DMS79 (cell line): ENCODE data around the gene EFCAB10.

Source experiments
- DNase-seq: peaks from one replicate; lab custom pipeline; 2025; lab: John Stamatoyannopoulos, UW

The EFCAB10 gene

GRCh38 chr7:105581066-105581811 is at the start of gene EFCAB10:
EFCAB10 (minus strand) TSS chr7:105581493; CDS start chr7:105581463, 30 bp downstream.
- peak; percentile 21 for DNase-seq

DNA sequence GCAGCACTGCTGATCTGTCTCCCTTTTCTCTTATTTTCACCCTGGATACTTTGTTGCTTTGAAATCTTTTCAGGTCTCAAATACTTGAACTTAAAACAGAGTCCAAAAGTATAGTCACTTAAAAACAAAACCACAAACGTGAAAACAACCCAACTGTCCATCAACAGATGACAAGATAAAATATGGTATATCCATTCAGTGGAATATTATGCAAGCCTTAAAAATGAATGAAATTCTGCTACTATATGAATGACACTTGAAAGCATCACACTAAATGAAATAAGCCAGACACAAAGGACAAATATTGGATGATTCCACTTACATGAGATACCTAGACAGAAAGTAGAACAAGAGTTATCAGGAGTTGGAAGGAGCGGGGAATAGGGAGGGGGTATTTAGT is 44.7 kb upstream of the EFCAB10 start:
- DNase-seq: no peak

- no peak for DNase-seq
Measured at GRCh38 chr7:105623906-105624305, 42.6 kb upstream of the EFCAB10 start.

- no peak for DNase-seq
Measured at GRCh38 chr7:105623378-105623777, 42.1 kb upstream of the EFCAB10 start.

- DNase-seq: no peak
Measured at GRCh38 chr7:105622106-105622731, 40.9 kb upstream of the EFCAB10 start.

- no peak for DNase-seq
Measured at GRCh38 chr7:105621617-105622016, 40.3 kb upstream of the EFCAB10 start.

GRCh38 chr7:105621176-105621575 is 39.9 kb upstream of the EFCAB10 start:
- no peak for DNase-seq

DNA sequence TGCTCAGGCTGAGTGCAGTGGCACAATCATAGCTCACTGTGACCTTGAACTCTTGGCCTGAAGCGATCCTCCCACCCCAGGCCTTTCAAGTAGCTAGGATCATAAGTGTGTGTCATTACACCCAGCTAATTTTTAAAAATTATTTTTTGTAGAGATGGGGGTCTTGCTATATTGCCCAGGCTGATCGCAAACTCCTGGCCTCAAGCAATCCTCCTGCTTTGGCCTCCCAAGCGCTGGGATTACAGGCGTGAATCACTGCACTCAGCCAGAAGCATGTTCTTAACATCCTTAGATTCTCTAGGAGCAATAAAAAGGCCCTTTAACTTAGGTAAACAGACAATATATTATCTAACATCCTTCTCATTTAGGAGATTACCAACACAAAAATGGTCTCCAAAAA is 38.3 kb upstream of the EFCAB10 start:
- DNase-seq: no peak

GRCh38 chr7:105618016-105618296 is 36.7 kb upstream of the EFCAB10 start:
- no peak for DNase-seq

DNA sequence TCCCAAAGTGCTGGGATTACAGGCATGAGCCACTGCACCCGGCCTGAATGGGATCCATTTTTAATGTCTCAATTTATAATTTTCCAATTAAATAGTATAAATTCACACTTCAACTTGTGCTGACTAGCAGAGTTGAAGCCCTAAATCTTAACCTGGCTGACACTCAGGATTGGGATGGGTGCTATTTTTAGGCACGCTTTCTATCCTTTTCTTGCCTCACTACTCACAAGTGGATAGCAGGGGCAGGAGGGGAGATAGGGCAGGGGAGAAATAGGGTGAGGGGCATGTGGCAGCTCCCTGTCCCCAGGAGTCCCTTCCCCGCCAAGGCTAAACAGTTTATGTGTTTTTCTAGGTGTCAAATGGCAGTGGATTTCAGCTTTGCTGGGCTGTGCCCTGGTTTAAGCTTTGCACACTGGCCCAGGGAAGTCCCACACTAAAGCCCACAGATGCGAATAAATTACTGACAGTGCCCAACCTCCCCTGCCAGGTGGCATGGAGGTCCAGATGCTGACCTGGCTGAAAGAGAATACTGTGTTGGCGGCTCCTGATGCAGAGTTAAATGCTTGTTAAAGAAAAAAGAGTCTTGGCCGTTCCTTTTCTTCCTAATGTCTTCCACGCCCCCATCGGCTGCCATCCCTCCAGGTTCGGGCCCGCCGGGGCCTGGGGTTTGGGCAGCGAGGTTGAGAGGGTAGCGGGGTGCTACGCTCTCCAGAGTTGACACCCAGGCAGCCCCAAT is 36.2 kb upstream of the EFCAB10 start:
- DNase-seq: no peak

- DNase-seq: no peak
Measured at GRCh38 chr7:105614341-105614840, 33.1 kb upstream of the EFCAB10 start.

DNA sequence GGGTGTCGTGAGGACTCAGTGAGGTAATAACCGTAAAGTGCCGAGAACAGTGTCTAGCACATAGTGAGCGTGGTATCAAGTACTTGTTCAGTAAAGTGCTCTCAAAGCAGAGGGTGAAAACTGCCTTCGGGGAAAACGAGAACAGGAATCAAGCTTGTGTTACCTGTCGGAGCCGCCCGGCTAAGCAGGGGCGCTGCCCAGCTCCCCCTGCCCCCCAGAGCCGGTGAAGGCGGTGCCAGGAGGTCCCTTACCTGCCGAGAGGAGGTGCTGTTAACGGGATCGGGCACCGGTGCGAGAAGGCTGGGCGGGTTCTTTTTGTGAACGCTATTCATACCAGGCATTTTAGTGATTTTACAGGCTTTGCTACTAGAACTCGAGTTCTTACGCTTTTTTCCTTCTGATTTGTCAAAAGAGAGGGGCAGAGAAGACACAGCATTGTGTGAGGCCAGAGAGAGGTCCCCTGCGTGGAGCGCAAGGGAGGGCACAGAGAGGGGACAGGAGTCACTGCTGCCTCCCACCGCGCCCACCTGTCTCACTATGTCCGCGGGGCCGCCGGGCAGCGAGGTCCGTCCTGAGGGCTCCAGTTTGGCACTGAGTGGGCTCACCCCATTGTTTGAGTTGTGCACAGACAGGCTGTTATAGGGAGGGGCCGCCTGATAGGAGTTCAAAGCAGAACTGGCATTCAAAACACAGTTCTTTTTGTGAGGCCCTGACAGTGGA is 32.5 kb upstream of the EFCAB10 start:
- DNase-seq: no peak

- no peak for DNase-seq
Measured at GRCh38 chr7:105612806-105613205, 31.5 kb upstream of the EFCAB10 start.

DNA sequence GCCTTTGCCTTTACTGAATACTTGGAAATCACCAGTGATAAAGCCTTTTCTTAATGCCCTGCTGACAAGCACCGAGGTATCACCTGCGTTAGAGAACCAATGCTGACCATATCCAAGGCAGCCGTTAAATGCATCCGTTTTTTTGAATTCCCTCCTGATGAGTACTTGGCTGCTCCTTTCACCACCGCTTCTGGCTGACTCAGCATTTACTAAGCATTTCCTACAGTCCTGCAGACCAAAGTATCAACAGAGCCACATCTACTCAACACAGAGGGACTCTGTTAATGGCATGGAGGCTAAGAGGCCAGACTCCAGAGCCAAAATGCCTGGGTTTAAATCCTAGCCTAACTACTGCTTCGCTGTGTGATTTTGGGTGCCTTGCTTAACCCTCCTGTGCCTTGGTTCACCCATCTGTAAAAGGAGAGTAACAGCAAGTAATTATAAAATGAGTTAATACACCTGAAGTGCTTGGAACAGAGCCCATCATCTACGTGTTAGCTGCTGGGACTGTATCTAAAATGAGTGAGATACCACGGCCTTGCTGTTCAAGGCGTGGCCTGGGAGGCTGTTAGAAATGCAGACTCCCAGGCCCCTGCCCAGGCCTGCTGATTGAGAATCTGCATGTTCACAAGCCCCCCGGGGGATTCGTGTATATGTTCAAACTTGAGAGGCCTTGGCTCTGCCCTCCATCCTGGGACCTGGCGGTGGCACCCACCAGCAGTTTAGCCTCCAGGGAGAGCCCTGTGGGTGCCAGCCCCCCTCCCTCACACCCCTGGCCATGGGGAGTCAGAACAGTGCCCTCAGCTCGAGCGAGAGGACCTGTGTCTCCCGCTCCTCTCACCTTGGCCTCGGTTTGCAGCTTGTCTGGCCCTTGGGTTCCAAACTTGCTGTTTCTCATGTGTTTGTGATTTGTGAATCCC is 30.8 kb upstream of the EFCAB10 start:
- peak; percentile 29 for DNase-seq

DNA sequence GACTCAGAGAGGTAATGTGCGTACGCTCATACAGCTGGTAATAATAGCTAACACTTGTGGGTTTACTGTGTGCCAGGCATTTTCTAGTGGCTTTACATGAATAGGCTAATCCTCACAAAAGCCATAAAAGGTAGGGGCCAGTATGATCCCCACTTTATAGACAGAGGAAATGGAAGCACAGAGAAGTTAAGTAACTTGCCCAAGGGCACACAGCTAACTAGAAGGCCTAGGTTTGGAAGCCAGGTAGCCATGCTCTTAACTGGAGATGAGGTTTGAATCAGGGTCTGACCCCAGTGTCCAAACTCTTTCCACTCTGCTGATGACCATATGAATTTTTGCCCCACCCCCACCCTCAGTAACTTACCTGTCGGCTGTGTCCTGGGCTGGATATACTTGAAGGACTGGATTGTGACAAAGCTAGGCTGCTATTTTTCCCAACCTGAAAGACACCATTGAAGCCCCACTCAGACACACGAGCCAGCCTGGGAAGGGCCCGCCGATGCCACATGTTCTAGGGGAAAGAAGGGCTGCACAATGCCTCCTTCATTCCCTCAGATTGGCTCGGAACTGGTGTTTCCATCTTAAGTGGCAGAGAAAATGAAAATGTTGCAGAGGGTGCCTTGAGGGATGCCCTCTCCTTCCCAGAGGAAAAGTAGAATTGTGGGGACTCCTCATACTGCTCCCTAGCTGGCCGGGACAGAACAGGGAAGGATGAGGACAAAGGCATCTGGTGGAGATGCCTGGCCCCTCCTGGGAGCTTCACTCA is 29.1 kb upstream of the EFCAB10 start:
- no peak for DNase-seq

DNA sequence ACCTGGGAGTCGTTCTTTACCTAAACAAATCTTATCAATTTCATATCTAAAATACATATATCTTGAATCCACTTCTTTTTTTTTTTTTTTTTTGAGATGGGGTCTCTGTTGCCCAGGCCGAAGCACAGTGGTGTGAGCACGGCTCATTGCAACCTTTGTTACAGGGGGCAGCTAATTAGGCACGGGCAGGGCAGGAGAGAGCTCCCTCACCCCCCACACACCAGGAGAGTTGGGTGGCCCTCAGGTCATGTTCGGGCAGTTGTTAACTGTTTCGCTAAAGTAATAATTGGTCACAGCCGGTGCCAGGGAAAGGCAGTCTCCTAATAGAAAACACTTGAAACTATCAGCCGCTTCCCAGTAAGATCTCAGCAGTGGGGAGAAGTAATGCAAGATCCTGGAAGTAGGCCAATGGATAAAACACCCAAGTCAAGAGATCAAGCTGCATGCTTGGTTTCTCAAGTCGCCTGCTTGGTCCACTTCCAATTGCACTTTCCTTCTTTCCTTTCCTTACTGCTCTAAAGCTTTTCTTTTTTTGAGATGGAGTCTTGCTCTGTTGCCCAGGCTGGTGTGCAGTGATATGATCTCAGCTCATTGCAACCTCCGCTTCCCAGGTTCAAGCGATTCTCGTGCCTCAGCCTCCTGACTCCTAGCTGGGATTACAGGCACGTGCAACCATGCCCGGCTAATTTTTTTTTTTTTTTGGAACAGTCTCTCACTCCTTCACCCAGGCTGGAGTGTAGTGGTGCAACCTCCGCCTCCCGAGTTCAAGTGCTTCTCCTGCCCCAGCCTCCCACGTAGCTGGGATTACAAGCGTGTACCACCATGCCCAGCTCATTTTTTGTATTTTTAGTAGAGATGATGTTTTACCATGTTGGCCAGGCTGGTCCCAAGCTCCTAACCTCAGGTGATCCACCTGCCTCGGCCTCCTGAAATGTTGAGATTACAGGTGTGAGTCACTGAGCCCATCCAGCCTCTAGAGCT is 21.3 kb upstream of the EFCAB10 start:
- DNase-seq: peak; percentile 92

DNA sequence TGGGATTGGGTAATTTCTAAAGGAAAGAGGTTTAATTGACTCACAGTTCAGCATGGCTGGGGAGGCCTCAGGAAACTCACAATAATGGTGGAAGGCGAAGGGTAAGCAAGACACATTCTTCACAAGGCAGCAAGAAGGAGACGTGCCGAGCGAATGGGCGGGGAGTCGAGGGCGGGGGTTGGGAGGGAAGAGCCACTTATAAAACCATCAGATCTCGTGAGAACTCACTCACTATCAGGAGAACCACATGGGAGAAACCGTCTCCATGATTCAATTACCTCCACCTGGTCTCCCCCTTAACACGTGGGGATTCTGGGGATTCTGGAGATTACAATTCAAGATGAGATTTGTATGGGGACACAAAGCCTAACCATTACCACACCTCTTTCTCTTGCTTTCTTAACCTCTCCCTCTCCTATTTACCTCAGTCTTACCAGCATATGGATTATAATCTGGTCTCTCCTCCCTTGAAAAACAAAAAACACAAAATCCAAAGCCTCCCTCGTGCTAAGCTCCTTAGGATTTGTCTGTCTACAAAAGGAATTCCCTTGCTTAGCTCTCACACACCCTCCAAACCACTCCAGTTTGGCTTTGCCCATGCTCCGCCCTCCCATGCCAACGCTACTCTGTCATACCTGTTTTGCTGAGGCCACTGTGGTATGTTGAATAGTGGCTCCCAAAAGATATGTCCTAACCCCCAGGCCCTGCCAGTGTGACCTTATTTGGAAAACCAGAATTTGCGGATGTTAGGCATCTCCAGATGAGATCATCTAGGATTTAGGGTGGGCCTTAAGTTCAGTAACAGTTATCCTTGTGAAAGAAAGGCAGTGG is 19.6 kb upstream of the EFCAB10 start:
- no peak for DNase-seq

DNA sequence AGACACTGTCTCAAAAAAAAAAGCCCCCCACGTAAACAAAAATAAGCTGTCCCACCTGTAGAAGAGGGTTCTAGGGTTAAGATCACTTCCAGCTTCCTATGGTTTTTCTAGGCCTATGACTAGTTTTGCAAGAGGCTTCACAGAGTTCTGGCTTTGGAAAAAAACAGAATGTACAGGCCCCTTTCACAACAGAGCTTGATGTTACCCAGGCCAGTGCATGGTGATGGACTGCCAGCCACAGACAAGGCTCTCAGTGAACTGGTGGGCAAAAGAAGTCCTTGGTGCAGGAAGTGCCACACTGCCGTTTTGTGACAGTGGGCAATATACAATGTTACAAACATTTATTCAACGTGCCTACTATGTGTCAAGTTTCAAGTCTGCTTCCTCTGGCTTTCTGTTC is 18.3 kb upstream of the EFCAB10 start:
- no peak for DNase-seq
